Vagina (tissue), 2 donors: ENCODE results near the gene HDAC8. TPM values are rescaled to one million over a fixed set of nuclear protein-coding genes. Genes with fewer than 3 reads are reported as not detected.
"Not testable (repeated sequence)": the region's sequence is repeated elsewhere in the genome, so short reads cannot be mapped to it uniquely, and the experiment has no call there.

Source experiments
- DNase-seq, 2 donors: peaks; one replicate each; pipeline ENCODE4 v3.0.0-alpha.2; 2017; ENCODE audit errors: extremely low spot score in 2 of 2
- H3K27ac ChIP-seq: fragments of 200-600 bp; sonication (generic); one replicate; pipeline ENCODE4 v1.5.1; 2019
- H3K27me3 ChIP-seq: fragments of 200-600 bp; sonication (generic); one replicate; pipeline ENCODE4 v1.5.1; 2019
- H3K36me3 ChIP-seq, 2 donors: fragments of 200-600 bp; sonication (generic); one replicate each; pipeline ENCODE4 v1.5.1; 2017 to 2019
- H3K4me1 ChIP-seq: fragments of 200-600 bp; sonication (generic); one replicate; pipeline ENCODE4 v1.5.1; 2019
- H3K4me3 ChIP-seq, 2 donors: fragments of 200-600 bp; sonication (generic); 1 replicate in 1 of 2; 2 replicates in 1 of 2; pipeline ENCODE4 v1.5.1; 2016 to 2019
- H3K9me3 ChIP-seq: fragments of 200-600 bp; sonication (generic); one replicate; pipeline ENCODE4 v1.5.1; 2019
- POLR2A ChIP-seq, 2 donors: fragments of 450-650 bp; IDR thresholded peaks; one replicate each; pipeline ENCODE4 v1.6.1; 2017; ENCODE audit warnings: antibody characterized with exemption in 2 of 2, mild to moderate bottlenecking in 2 of 2, moderate library complexity in 2 of 2
- POLR2AphosphoS5 ChIP-seq, 2 donors: sonication (generic); formaldehyde crosslinking; IDR thresholded peaks; one replicate each; pipeline ENCODE4 v1.9.0; 2017; ENCODE audit warnings: antibody characterized with exemption in 2 of 2, mild to moderate bottlenecking in 2 of 2, low read depth in 1 of 2; ENCODE audit not compliant: insufficient read depth in 1 of 2
- intact Hi-C: fragments of 100-400 bp; cut with DNase I; formaldehyde crosslinking; loops from one replicate; pipeline ENCODE4 v1.15.1; 2023
- total RNA-seq: library from RNA; depleted of rRNA; stranded (reverse); fragments of >200 nt; gene quantifications from one replicate; pipeline ENCODE4 v1.2.3, GENCODE V29; 2016
- TF ChIP-seq, protein P1 (sequence below), 3 experiments: fragments of 450-650 bp in 2 of 3; fragments of 200-600 bp in 1 of 3; sonication (generic) in 1 of 3; IDR thresholded peaks; one replicate each; pipeline ENCODE4 v1.5.1; 2017 to 2019; ENCODE audit warnings: antibody characterized with exemption in 3 of 3, mild to moderate bottlenecking in 2 of 3, moderate library complexity in 2 of 3

The HDAC8 gene
- total RNA-seq, 1 donor from 2014 or later: 33.4 TPM

DNA sequence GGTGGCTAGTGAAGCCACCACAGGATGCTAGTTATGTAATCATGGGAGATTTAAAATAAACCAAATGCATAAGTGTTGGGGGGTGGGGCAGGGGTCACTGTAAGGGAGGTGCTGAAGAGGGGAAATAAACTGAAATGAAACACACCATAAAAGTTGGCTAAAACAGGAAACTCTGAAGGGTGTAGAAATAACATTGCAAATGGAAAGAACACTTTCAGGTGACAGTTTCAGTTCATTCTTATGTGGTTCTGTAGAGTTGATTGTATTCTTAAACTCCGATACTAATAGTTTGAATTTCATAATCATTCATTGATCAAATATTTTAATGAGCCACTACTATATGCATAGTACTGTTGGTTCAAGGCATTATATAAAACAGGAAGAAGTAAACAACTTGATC is 80.1 kb downstream of the HDAC8 start:
- intact Hi-C loops: no loop called here
- TF ChIP-seq POLR2AphosphoS5 (IDR thresholded peaks at IDR 0.05; ENCODE audit: insufficient read depth in 1 of 2, low read depth in 1 of 2) (no peak), POLR2A (IDR thresholded peaks at IDR 0.05) (no peak)
- TF ChIP-seq, protein P1, sequence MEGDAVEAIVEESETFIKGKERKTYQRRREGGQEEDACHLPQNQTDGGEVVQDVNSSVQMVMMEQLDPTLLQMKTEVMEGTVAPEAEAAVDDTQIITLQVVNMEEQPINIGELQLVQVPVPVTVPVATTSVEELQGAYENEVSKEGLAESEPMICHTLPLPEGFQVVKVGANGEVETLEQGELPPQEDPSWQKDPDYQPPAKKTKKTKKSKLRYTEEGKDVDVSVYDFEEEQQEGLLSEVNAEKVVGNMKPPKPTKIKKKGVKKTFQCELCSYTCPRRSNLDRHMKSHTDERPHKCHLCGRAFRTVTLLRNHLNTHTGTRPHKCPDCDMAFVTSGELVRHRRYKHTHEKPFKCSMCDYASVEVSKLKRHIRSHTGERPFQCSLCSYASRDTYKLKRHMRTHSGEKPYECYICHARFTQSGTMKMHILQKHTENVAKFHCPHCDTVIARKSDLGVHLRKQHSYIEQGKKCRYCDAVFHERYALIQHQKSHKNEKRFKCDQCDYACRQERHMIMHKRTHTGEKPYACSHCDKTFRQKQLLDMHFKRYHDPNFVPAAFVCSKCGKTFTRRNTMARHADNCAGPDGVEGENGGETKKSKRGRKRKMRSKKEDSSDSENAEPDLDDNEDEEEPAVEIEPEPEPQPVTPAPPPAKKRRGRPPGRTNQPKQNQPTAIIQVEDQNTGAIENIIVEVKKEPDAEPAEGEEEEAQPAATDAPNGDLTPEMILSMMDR (IDR thresholded peaks at IDR 0.05): no peak
- Histone ChIP-seq H3K27ac (no peak overlapping the region), H3K4me3 (no peak overlapping the region), H3K27me3 (no peaks in the 10 kb centered on the region), H3K9me3 (no peaks in the 10 kb centered on the region), H3K4me1 (no peaks in the 10 kb centered on the region), H3K36me3 (no peaks in the 10 kb centered on the region)
- DNase-seq: no peak

DNA sequence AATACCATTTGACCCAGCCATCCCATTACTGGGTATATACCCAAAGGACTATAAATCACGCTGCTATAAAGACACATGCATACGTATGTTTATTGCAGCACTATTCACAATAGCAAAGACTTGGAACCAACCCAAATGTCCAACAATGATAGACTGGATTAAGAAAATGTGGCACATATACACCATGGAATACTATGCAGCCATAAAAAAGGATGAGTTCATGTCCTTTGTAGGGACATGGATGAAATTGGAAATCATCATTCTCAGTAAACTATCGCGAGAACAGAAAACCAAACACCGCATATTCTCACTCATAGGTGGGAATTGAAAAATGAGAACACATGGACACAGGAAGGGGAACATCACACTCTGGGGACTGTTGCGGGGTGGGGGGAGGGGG is 82.4 kb downstream of the HDAC8 start:
- H3K4me1 ChIP-seq, H3K27ac ChIP-seq, H3K4me3 ChIP-seq, intact Hi-C loops, DNase-seq, H3K27me3 ChIP-seq, H3K9me3 ChIP-seq, H3K36me3 ChIP-seq: not testable (repeated sequence)

DNA sequence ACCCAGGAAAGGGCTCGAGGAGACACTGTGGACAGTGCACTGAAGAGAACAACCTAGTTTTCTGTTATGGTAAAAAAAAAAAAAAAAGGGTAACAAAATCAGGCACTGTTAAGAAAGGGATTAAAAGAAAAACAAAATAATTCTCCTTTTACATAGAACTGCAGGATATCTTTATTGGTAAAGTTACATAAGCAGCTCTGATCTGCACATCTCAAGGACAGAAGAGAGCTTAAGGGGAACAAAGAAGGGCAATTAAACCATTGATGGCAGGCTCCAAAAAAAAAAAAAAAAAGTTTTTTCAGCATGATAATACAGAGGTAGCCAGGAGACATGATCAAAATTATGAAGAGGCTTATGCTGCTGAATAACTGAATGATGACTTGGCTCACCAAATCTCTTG is 85.0 kb downstream of the HDAC8 start:
- intact Hi-C loops: no loop called here

DNA sequence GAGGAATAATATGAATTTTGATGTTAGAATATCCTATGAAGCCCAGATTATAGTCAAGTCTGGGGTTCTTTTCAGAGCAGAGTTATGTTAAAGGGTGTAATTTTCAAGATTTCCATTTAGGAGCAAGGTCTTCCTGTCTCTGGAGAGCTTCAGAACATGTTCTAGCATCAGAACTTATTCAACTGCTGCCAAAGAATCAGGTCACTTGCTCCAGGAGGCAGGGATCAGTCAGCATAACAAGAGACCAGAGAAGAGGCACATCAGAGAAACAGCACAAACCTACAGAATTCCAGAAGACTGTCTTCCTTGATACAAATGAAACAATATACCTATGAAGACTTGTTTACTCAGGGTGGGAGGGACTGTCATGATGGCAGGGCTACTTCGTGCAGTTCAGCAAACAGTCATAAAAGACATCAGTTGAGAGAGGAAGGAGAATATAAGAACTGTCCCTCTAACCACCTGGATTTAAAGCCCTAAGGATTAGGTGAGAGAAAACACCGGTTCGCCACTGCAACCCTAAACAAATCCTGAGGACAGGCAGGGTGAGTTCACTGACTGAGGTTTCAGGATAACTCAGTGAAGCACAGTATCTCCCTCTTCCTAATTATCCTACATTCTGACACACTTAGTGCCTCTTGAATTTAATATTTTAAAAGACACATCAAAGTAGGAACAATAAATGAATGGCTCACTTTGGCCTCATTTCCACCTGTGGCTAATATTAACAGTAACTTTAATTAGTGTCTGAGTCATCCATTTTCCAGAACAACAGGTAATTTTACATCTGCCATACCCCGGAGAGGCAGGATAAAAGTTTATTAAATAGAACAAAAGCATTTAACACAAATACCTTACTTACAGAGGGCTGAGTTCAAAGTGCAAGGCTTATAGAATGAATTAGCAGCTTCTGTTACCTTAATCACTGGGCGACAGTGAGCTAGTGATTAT is 93.0 kb downstream of the HDAC8 start:
- Histone ChIP-seq H3K4me1 (no peaks in the 10 kb centered on the region), H3K36me3 (no peaks in the 10 kb centered on the region), H3K4me3 (no peak overlapping the region), H3K9me3 (no peaks in the 10 kb centered on the region), H3K27ac (no peak overlapping the region), H3K27me3 (no peaks in the 10 kb centered on the region)
- intact Hi-C loops: no loop called here
- TF ChIP-seq POLR2AphosphoS5 (IDR thresholded peaks at IDR 0.05; ENCODE audit: insufficient read depth in 1 of 2, low read depth in 1 of 2) (no peak), POLR2A (IDR thresholded peaks at IDR 0.05) (no peak)
- TF ChIP-seq, protein P1 (IDR thresholded peaks at IDR 0.05): no peak
- no peak for DNase-seq

More for the DNA sequence above, 85.0 kb downstream of the HDAC8 start:
- no peaks in the 10 kb centered on the region for H3K4me1 ChIP-seq
- no peaks in the 10 kb centered on the region for H3K36me3 ChIP-seq
- no peaks in the 10 kb centered on the region for H3K27me3 ChIP-seq
- H3K4me3 ChIP-seq: no peak overlapping the region
- H3K9me3 ChIP-seq: no peaks in the 10 kb centered on the region
- DNase-seq: no peak
- H3K27ac ChIP-seq: no peak overlapping the region
- TF ChIP-seq, protein P1 (IDR thresholded peaks at IDR 0.05): no peak
- TF ChIP-seq POLR2AphosphoS5 (IDR thresholded peaks at IDR 0.05; ENCODE audit: insufficient read depth in 1 of 2, low read depth in 1 of 2): no peak
- TF ChIP-seq POLR2A (IDR thresholded peaks at IDR 0.05): no peak

DNA sequence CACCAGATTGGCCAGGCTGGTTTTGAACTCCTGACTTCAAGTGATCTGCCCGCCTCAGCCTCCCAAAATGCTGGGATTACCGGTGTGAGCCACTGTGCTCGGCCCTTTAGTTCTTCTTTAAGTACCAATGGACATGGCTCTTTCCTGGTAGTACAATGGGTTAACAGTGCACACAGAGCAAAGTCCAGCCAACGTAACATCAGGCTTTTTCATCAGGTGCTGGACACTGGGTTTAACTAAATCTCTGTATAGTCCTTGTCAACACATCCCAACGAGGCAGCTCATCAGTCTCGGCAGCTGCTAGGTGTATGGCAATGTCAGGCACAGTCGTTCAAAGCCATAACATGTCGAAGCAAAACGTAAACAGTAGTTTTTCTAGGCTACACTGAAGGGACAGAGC is 93.8 kb downstream of the HDAC8 start:
- intact Hi-C loops: no loop called here
- Histone ChIP-seq H3K27ac (no peak overlapping the region), H3K4me3 (no peak overlapping the region), H3K27me3 (no peaks in the 10 kb centered on the region), H3K36me3 (no peaks in the 10 kb centered on the region), H3K4me1 (no peaks in the 10 kb centered on the region), H3K9me3 (no peaks in the 10 kb centered on the region)
- TF ChIP-seq, protein P1 (IDR thresholded peaks at IDR 0.05): no peak
- no peak for TF ChIP-seq POLR2A (IDR thresholded peaks at IDR 0.05)
- no peak for TF ChIP-seq POLR2AphosphoS5 (IDR thresholded peaks at IDR 0.05; ENCODE audit: insufficient read depth in 1 of 2, low read depth in 1 of 2)
- DNase-seq: no peak
